Measurements from ENCODE around the gene TTLL7.

Gene TTLL7

DNA sequence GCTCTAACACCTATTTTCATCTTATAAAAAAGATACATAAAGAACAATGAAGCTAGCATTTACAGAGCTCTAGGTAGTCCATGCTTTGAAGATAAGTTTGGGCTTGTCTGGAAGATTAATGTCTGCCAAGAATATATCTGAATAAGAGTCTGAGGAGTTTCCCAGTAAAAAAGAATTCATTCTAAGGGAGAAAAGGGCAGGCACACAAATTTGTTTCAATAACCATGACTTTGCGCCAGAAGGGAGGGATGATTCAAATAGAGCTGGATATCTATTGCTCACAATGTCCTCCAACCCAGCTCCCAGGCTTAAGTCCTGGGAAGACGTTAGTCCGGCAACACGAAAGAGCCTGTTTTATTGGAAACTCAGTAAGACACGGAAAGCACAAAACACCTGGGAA is 9.7 kb upstream of the TTLL7 start:
- no peaks in the 10 kb centered on the region for H3K36me3 ChIP-seq (replicated peaks; ENCODE audit: insufficient read depth, low read length)
- H3K27me3 ChIP-seq (replicated peaks; ENCODE audit: insufficient read depth, low read length): no peaks in the 10 kb centered on the region
- no peaks in the 10 kb centered on the region for H3K9me2 ChIP-seq (replicated peaks; ENCODE audit: insufficient read depth, low read length)
- H3F3A ChIP-seq (ENCODE audit: insufficient read depth, low read length): no peaks in the 10 kb centered on the region
- H3K9me3 ChIP-seq (replicated peaks; ENCODE audit: insufficient read depth, low read length): no peaks in the 10 kb centered on the region
- 0 out of 2 replicates have a peak, but pooled peaks cover 3% of the 10 kb centered on the region for H3K4me1 ChIP-seq (ENCODE audit: low read length)
- DNase-seq: no peak
- no peak overlapping the region for H3K27ac ChIP-seq (ENCODE audit: low read length)
- no peaks in the 10 kb centered on the region for H3K79me2 ChIP-seq (ENCODE audit: low read length)
- no peak overlapping the region for H3K9ac ChIP-seq (ENCODE audit: low read length)
- H2AFZ ChIP-seq (ENCODE audit: low read length): no peak overlapping the region
- TF ChIP-seq EZH2 (optimal IDR thresholded peaks at IDR 0.05; ENCODE audit: low read depth, low read length) (no peak), EZH2phosphoT487 (IDR thresholded peaks at IDR 0.05; ENCODE audit: low read length) (no peak)
- TF ChIP-seq, protein P1, sequence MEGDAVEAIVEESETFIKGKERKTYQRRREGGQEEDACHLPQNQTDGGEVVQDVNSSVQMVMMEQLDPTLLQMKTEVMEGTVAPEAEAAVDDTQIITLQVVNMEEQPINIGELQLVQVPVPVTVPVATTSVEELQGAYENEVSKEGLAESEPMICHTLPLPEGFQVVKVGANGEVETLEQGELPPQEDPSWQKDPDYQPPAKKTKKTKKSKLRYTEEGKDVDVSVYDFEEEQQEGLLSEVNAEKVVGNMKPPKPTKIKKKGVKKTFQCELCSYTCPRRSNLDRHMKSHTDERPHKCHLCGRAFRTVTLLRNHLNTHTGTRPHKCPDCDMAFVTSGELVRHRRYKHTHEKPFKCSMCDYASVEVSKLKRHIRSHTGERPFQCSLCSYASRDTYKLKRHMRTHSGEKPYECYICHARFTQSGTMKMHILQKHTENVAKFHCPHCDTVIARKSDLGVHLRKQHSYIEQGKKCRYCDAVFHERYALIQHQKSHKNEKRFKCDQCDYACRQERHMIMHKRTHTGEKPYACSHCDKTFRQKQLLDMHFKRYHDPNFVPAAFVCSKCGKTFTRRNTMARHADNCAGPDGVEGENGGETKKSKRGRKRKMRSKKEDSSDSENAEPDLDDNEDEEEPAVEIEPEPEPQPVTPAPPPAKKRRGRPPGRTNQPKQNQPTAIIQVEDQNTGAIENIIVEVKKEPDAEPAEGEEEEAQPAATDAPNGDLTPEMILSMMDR (IDR thresholded peaks at IDR 0.05; ENCODE audit: low read length): no peak
- no peak overlapping the region for H3K4me2 ChIP-seq (ENCODE audit: low read depth, low read length)
- H3K4me3 ChIP-seq (ENCODE audit: low read length): no peak overlapping the region
- H4K20me1 ChIP-seq (ENCODE audit: insufficient read depth, low read length): no peaks in the 10 kb centered on the region

DNA sequence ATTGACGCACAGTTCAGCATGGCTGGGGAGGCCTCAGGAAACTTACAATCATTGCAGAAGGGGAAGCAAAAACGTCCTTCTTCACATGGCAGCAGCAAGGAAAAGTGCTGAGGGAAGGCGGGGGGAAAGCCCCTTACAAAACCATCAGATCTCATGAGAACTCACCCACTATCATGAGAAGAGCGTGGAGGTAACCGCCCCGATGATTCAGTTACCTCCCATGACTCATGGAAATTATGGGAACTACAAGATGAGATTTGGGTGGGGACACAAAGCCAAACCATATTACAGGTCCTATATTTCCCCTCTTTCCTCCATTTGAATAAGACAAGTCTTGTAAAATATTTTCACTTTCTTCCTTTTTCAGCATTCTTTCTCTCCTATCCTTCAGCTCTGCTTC is 7.7 kb upstream of the TTLL7 start:
- H3K9me2 ChIP-seq (replicated peaks; ENCODE audit: insufficient read depth, low read length): no peaks in the 10 kb centered on the region
- H3K4me1 ChIP-seq (ENCODE audit: low read length): 0 out of 2 replicates have a peak, but pooled peaks cover 3% of the 10 kb centered on the region
- no peak overlapping the region for H2AFZ ChIP-seq (ENCODE audit: low read length)
- no peak overlapping the region for H3K9ac ChIP-seq (ENCODE audit: low read length)
- H3K9me3 ChIP-seq (replicated peaks; ENCODE audit: insufficient read depth, low read length): no peaks in the 10 kb centered on the region
- no peak overlapping the region for H3K4me3 ChIP-seq (ENCODE audit: low read length)
- H3K79me2 ChIP-seq (ENCODE audit: low read length): no peaks in the 10 kb centered on the region
- H4K20me1 ChIP-seq (ENCODE audit: insufficient read depth, low read length): no peaks in the 10 kb centered on the region
- no peak for DNase-seq
- TF ChIP-seq, protein P1 (IDR thresholded peaks at IDR 0.05; ENCODE audit: low read length): no peak
- TF ChIP-seq EZH2phosphoT487 (IDR thresholded peaks at IDR 0.05; ENCODE audit: low read length): no peak
- no peak for TF ChIP-seq EZH2 (optimal IDR thresholded peaks at IDR 0.05; ENCODE audit: low read depth, low read length)
- no peaks in the 10 kb centered on the region for H3K27me3 ChIP-seq (replicated peaks; ENCODE audit: insufficient read depth, low read length)
- H3K36me3 ChIP-seq (replicated peaks; ENCODE audit: insufficient read depth, low read length): no peaks in the 10 kb centered on the region
- H3K27ac ChIP-seq (ENCODE audit: low read length): no peak overlapping the region
- H3K4me2 ChIP-seq (ENCODE audit: low read depth, low read length): no peak overlapping the region
- H3F3A ChIP-seq (ENCODE audit: insufficient read depth, low read length): no peaks in the 10 kb centered on the region

DNA sequence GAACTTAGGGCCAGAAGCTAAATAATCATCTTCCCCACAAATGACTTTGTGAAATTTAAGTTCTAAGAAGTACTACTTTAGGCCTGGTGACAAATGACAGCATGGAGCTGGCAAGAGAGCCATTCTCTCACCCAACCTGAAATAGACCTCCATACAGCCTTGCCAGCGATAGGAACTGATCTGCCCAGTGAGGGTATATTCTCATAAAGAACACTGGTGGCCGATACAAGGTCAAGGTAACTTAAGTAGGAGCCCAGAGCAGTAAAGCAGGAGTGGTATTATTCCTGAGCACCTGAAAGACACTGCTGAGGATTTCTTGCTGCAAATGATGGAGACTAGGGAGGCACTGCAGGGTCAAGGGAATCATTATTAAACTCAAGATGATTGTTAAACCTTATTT is 2.6 kb upstream of the TTLL7 start:
- TF ChIP-seq EZH2phosphoT487 (IDR thresholded peaks at IDR 0.05; ENCODE audit: low read length) (no peak), EZH2 (optimal IDR thresholded peaks at IDR 0.05; ENCODE audit: low read depth, low read length) (no peak)
- TF ChIP-seq, protein P1 (IDR thresholded peaks at IDR 0.05; ENCODE audit: low read length): no peak

More for the DNA sequence above, 2.6 kb upstream of the TTLL7 start:
- no peaks in the 10 kb centered on the region for H3K36me3 ChIP-seq (replicated peaks; ENCODE audit: insufficient read depth, low read length)
- no peaks in the 10 kb centered on the region for H4K20me1 ChIP-seq (ENCODE audit: insufficient read depth, low read length)
- H3K4me1 ChIP-seq (ENCODE audit: low read length): peaks cover 17% of the 10 kb centered on the region; the same call in 1 of the 2 replicates
- H2AFZ ChIP-seq (ENCODE audit: low read length): no peak overlapping the region
- H3K27ac ChIP-seq (ENCODE audit: low read length): no peak overlapping the region
- no peak overlapping the region for H3K4me3 ChIP-seq (ENCODE audit: low read length)
- no peak overlapping the region for H3K4me2 ChIP-seq (ENCODE audit: low read depth, low read length)
- DNase-seq: no peak
- no peaks in the 10 kb centered on the region for H3K9me2 ChIP-seq (replicated peaks; ENCODE audit: insufficient read depth, low read length)
- H3F3A ChIP-seq (ENCODE audit: insufficient read depth, low read length): no peaks in the 10 kb centered on the region
- no peak overlapping the region for H3K9ac ChIP-seq (ENCODE audit: low read length)
- H3K27me3 ChIP-seq (replicated peaks; ENCODE audit: insufficient read depth, low read length): no peaks in the 10 kb centered on the region
- H3K79me2 ChIP-seq (ENCODE audit: low read length): peaks cover 9% of the 10 kb centered on the region; the same call in 1 of the 2 replicates
- no peaks in the 10 kb centered on the region for H3K9me3 ChIP-seq (replicated peaks; ENCODE audit: insufficient read depth, low read length)
